Smooth muscle cell (in vitro differentiated cells): ENCODE results near the gene ZNF598. TPM values are rescaled to one million over a fixed set of nuclear protein-coding genes. Genes with fewer than 3 reads are reported as not detected.

Experiments
- DNase-seq: peaks from one replicate; lab custom pipeline; 2025; ENCODE audit not compliant: unreplicated experiment; lab: John Stamatoyannopoulos, UW
- H2AFZ ChIP-seq: fragments of 200-600 bp; sonication (generic); 2 replicates; pipeline ENCODE4 v1.6.0; 2016; ENCODE audit warnings: antibody characterized with exemption, low read depth, mild to moderate bottlenecking
- H3F3A ChIP-seq: fragments of 200-600 bp; sonication (generic); 2 replicates; pipeline ENCODE4 v1.6.0; 2017; ENCODE audit warnings: antibody characterized with exemption, low read depth
- H3K27ac ChIP-seq: fragments of 200-600 bp; sonication (generic); 2 replicates; pipeline ENCODE4 v1.5.1; 2016; ENCODE audit warnings: low read depth, mild to moderate bottlenecking
- H3K27me3 ChIP-seq: fragments of 200-600 bp; sonication (generic); 2 replicates; pipeline ENCODE4 v1.6.1; 2016; ENCODE audit warnings: low read depth, mild to moderate bottlenecking
- H3K36me3 ChIP-seq: fragments of 200-600 bp; sonication (generic); 2 replicates; pipeline ENCODE4 v1.5.1; 2016; ENCODE audit warnings: low read depth
- H3K4me1 ChIP-seq: fragments of 200-600 bp; sonication (generic); 2 replicates; pipeline ENCODE4 v1.5.1; 2016; ENCODE audit warnings: low read depth
- H3K4me2 ChIP-seq: fragments of 200-600 bp; sonication (generic); 2 replicates; pipeline ENCODE4 v1.6.0; 2016; ENCODE audit warnings: mild to moderate bottlenecking
- H3K4me3 ChIP-seq: fragments of 200-600 bp; sonication (generic); 2 replicates; pipeline ENCODE4 v1.5.1; 2016; ENCODE audit warnings: mild to moderate bottlenecking
- H3K79me2 ChIP-seq: fragments of 200-600 bp; sonication (generic); 2 replicates; pipeline ENCODE4 v1.6.0; 2016; ENCODE audit warnings: low read depth, mild to moderate bottlenecking
- H3K9ac ChIP-seq: fragments of 200-600 bp; sonication (generic); 2 replicates; pipeline ENCODE4 v1.6.0; 2016; ENCODE audit warnings: low read depth
- H3K9me3 ChIP-seq: fragments of 200-600 bp; sonication (generic); replicated peaks from 2 replicates; pipeline ENCODE4 v1.5.1; 2016; ENCODE audit warnings: low read depth
- H4K20me1 ChIP-seq: fragments of 200-600 bp; sonication (generic); 2 replicates; pipeline ENCODE4 v1.6.0; 2016; ENCODE audit warnings: low read depth
- WGBS: methylation state at CpG from one replicate; pipeline ENCODE4 v1.1.7; 2016; ENCODE audit warnings: low lambda C conversion rate; 5-methylcytosine and 5-hydroxymethylcytosine counted together
- polyA plus RNA-seq: library from polyadenylated mRNA; unstranded; fragments of >200 nt; fragmentation: Nextera tagmentation; extraction: Ambion mirVana; gene quantifications from 2 replicates; pipeline ENCODE4 v1.2.1, GENCODE V29; 2016
- total RNA-seq: library from RNA; depleted of rRNA; stranded (reverse); fragments of >200 nt; gene quantifications from 2 replicates; pipeline ENCODE4 v1.2.3, GENCODE V29; 2014
- TF ChIP-seq, protein P1 (sequence below): fragments of 200-600 bp; sonication (generic); IDR thresholded peaks from 2 replicates; pipeline ENCODE4 v1.5.1; 2017; ENCODE audit warnings: borderline replicate concordance, mild to moderate bottlenecking, antibody characterized with exemption; ENCODE audit not compliant: insufficient read depth, poor library complexity, severe bottlenecking

ZNF598 gene
- total and polyA plus RNA-seq, 2 experiments from 2014 or later = 27.2 to 27.9 TPM

GRCh38 chr16:1997494-1998359 lies 11.9 kb downstream of the ZNF598 start:
- WGBS = 83% methylated on average over 26 of the region's 26 CpGs
- TF ChIP-seq, protein P1, sequence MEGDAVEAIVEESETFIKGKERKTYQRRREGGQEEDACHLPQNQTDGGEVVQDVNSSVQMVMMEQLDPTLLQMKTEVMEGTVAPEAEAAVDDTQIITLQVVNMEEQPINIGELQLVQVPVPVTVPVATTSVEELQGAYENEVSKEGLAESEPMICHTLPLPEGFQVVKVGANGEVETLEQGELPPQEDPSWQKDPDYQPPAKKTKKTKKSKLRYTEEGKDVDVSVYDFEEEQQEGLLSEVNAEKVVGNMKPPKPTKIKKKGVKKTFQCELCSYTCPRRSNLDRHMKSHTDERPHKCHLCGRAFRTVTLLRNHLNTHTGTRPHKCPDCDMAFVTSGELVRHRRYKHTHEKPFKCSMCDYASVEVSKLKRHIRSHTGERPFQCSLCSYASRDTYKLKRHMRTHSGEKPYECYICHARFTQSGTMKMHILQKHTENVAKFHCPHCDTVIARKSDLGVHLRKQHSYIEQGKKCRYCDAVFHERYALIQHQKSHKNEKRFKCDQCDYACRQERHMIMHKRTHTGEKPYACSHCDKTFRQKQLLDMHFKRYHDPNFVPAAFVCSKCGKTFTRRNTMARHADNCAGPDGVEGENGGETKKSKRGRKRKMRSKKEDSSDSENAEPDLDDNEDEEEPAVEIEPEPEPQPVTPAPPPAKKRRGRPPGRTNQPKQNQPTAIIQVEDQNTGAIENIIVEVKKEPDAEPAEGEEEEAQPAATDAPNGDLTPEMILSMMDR = no peak
- H3K27me3 ChIP-seq = no peaks in the 10 kb centered on the region
- H3K79me2 ChIP-seq = peaks cover 4% of the 10 kb centered on the region
- H3K4me3 ChIP-seq = no peak overlapping the region
- no peaks in the 10 kb centered on the region for H3K4me1 ChIP-seq
- DNase-seq = no peak
- peak overlapping the region; percentile 5 for H3K4me2 ChIP-seq
- H3K27ac ChIP-seq = peak overlapping the region; percentile 45
- H3F3A ChIP-seq = peaks cover 25% of the 10 kb centered on the region
- H2AFZ ChIP-seq = no peak overlapping the region
- H4K20me1 ChIP-seq = peaks cover 28% of the 10 kb centered on the region
- no peaks in the 10 kb centered on the region for H3K9me3 ChIP-seq
- no peaks in the 10 kb centered on the region for H3K36me3 ChIP-seq
- no peak overlapping the region for H3K9ac ChIP-seq

GRCh38 chr16:1993731-1994131 lies 15.9 kb downstream of the ZNF598 start:
- no peaks in the 10 kb centered on the region for H3K36me3 ChIP-seq
- DNase-seq = no peak
- peaks cover 33% of the 10 kb centered on the region for H3F3A ChIP-seq
- no peaks in the 10 kb centered on the region for H3K9me3 ChIP-seq
- H3K27ac ChIP-seq = no peak overlapping the region
- H3K27me3 ChIP-seq = peaks cover 28% of the 10 kb centered on the region
- no peak overlapping the region for H2AFZ ChIP-seq
- TF ChIP-seq, protein P1 = no peak
- peaks cover 10% of the 10 kb centered on the region for H3K4me1 ChIP-seq
- H4K20me1 ChIP-seq = peaks cover 5% of the 10 kb centered on the region
- no peak overlapping the region for H3K9ac ChIP-seq
- H3K79me2 ChIP-seq = no peaks in the 10 kb centered on the region
- H3K4me3 ChIP-seq = no peak overlapping the region
- WGBS = 77% methylated on average over 2 of the region's 2 CpGs
- no peak overlapping the region for H3K4me2 ChIP-seq

DNA sequence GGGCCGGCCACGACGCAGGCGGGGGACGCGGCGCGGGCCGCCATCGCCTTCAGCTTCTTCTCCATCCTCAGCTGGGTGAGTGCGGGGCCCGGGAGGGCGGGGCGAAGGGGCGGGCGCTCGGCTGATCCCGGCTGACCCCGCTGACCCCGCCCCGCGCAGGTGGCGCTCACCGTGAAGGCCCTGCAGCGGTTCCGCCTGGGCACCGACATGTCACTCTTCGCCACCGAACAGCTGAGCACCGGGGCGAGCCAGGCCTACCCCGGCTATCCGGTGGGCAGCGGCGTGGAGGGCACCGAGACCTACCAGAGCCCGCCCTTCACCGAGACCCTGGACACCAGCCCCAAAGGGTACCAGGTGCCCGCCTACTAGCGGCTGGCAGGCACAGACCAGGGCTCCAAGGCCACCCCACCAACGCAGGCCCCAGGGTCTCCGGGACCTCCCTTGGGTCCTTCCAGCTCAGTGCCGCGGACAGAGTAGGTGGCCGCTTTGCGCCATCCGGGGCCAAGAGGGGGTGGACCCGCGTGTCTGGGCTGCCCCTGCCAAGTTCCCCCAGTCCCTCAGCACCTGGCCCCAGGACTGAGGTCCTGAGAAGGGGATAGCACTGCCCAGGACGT lies 16.8 kb downstream of the ZNF598 start:
- Histone ChIP-seq H3K36me3 (no peaks in the 10 kb centered on the region), H3K4me1 (peaks cover 10% of the 10 kb centered on the region), H3K4me2 (peak overlapping the region; percentile 63), H3K79me2 (no peaks in the 10 kb centered on the region), H3K27me3 (peaks cover 37% of the 10 kb centered on the region), H4K20me1 (peaks cover 5% of the 10 kb centered on the region), H3K9me3 (no peaks in the 10 kb centered on the region), H3F3A (peaks cover 33% of the 10 kb centered on the region), H3K4me3 (no peak overlapping the region), H3K27ac (no peak overlapping the region), H2AFZ (no peak overlapping the region), H3K9ac (no peak overlapping the region)
- TF ChIP-seq, protein P1 = no peak
- WGBS = 93% methylated on average over 15 of the region's 50 CpGs
- DNase-seq = no peak
